ENCODE measurements around the gene MRGPRD. TPM values are rescaled to one million over a fixed set of nuclear protein-coding genes. Genes with fewer than 3 reads are reported as not detected.

Gene MRGPRD
- total RNA-seq, 1 donor = not detected

DNA sequence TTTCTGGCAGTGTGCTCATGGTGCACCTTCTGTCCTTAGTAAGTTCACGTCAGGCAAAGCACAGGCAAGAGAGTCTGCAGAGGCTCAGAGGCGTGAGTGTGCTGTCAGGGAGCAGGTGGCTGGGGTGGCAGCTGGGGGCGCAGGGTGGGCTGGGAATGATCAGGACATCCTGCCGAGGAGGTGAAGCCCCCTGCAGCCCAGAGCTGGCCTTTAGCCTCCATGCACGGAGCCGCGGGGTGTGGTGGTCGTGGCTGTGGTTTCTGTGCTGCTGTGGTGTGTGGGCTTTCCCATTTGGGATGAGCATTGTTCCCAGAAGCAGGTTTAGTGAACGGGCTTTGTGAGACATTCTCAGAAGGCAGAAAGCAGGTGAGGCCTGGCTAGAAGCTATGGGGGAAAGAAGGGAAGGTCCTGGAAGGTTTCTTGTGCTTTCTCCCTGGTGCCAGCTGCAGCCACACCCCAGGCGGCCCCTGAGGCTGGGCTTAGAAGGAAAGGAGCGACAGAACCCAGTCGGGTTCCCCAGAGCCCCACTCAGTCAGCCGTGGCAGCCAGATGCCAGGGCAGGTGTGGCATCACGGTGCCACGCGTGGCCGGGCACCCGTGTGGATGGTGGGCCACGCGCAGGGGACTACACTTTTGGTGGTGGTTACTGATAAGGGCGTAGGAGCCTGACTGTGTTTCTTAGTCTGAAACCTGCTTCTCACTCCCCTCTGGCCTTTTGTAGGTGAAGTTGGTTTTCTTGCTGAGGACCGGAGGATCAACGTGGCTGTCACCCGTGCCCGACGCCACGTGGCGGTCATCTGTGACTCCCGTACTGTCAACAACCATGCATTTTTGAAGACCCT is 45.0 kb downstream of the MRGPRD start:
- H3K4me3 ChIP-seq (ENCODE audit: low read depth, low read length) = no peak overlapping the region
- TF ChIP-seq, protein P1, sequence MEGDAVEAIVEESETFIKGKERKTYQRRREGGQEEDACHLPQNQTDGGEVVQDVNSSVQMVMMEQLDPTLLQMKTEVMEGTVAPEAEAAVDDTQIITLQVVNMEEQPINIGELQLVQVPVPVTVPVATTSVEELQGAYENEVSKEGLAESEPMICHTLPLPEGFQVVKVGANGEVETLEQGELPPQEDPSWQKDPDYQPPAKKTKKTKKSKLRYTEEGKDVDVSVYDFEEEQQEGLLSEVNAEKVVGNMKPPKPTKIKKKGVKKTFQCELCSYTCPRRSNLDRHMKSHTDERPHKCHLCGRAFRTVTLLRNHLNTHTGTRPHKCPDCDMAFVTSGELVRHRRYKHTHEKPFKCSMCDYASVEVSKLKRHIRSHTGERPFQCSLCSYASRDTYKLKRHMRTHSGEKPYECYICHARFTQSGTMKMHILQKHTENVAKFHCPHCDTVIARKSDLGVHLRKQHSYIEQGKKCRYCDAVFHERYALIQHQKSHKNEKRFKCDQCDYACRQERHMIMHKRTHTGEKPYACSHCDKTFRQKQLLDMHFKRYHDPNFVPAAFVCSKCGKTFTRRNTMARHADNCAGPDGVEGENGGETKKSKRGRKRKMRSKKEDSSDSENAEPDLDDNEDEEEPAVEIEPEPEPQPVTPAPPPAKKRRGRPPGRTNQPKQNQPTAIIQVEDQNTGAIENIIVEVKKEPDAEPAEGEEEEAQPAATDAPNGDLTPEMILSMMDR (IDR thresholded peaks at IDR 0.05; ENCODE audit: insufficient read depth, low read length) = no peak
- no peak for DNase-seq (ENCODE audit: low read depth)

GRCh38 chr11:68935066-68935465 is 45.7 kb downstream of the MRGPRD start:
- TF ChIP-seq, protein P1 (IDR thresholded peaks at IDR 0.05; ENCODE audit: insufficient read depth, low read length) = no peak
- no peak overlapping the region for H3K4me3 ChIP-seq (ENCODE audit: low read depth, low read length)
- DNase-seq (ENCODE audit: low read depth) = no peak

DNA sequence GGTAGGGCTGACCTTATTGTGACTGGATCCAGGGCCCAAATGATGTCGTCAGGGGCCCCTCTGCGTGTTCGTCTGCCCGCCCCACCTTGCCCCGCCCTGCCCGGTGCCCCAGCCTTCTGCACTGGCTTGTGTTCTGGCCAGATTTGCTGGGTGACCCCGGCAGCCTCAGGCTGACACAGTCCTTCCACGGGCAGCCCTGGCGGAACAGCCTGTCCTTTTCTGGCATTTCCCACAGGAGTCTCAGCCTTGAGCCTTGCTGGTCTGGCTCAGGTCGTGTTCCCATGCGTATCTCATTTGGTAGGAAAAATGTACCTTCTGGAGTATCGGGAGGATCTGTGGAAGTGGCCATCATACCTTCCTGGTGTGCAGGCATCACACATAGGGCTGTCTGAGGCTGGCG is 46.1 kb downstream of the MRGPRD start:
- TF ChIP-seq, protein P1 (IDR thresholded peaks at IDR 0.05; ENCODE audit: insufficient read depth, low read length) = no peak
- no peak for DNase-seq (ENCODE audit: low read depth)
- H3K4me3 ChIP-seq (ENCODE audit: low read depth, low read length) = no peak overlapping the region

DNA sequence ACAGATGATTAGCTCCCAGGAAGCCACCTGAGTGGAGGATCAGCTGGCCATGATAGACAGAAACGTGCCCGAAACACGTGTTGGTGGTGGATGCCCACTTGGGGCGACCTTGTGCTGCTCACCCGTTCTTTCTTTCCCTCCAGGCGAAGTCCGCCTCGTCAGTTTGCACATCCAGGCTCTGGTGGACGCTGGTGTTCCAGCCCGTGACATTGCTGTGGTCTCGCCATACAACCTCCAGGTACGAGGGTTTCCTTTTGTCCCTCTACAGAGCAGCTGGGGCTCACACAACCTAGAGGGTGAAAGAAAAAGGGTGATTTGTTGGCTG is 46.5 kb downstream of the MRGPRD start:
- TF ChIP-seq, protein P1 (IDR thresholded peaks at IDR 0.05; ENCODE audit: insufficient read depth, low read length) = no peak
- no peak overlapping the region for H3K4me3 ChIP-seq (ENCODE audit: low read depth, low read length)
- no peak for DNase-seq (ENCODE audit: low read depth)

DNA sequence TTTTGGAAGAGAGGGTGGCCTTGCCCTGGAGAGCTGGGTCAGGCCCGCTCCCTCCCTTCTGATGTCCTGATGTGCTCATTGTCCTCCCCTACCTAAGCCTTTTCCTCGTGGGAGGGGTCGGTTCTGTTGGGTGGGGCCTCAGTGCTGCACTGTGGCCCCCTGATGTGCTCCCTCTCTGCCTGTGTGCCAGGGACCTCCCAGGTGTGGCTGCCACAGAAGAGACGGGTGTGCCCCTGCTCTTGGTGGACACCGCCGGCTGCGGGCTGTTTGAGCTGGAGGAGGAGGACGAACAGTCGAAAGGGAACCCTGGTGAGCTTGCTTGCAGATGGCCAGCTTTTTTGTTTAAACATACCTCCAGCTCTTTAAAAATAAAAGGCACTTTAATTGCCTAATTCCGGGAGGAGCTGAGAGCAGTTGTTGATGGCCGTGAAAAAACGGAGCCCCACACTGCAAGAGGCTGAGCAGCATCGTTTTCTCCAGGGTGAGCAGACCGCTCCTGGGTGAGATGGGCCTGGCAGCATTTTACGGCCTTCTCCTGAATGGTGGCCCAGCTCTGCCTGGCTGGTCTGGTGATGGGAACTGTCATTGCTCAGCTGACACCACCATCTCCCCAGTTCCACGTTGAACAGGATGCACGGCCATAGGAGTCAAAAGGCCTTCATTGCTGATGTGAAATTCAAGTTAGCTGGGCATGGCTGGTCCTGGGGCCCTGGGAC is 47.0 kb downstream of the MRGPRD start:
- H3K4me3 ChIP-seq (ENCODE audit: low read depth, low read length) = no peak overlapping the region

DNA sequence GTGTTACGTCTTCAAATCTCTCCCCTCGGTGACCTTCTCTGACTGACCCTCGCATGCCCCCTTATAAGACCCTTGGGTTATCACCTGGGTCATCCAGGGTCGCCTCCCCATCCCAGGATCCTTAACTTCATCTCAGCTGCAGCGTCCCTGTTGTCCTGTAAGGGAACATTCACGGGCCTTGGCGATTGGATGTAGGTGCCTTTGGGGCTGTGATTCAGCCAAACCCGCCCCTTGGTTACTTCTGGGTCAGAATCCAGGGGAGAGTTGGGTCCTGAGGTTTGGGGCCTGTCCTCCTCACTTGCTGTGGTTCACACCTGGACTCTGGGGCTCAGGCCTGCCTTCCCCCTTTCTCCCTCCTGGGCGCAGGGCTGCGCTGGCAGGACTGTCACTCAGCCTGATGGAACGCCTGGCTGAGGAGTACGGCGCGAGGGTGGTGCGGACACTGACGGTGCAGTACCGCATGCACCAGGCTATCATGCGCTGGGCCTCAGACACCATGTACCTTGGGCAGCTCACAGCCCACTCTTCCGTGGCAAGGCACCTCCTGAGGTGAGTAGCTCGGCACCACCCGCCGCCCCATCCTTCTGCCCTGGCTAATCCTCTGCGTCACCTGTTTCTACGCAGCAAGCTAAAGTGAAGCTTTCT is 47.7 kb downstream of the MRGPRD start:
- H3K4me3 ChIP-seq (ENCODE audit: low read depth, low read length) = no peak overlapping the region
- no peak for DNase-seq (ENCODE audit: low read depth)
- TF ChIP-seq, protein P1 (IDR thresholded peaks at IDR 0.05; ENCODE audit: insufficient read depth, low read length) = no peak

More for the DNA sequence above, 47.0 kb downstream of the MRGPRD start:
- DNase-seq (ENCODE audit: low read depth) = no peak
- TF ChIP-seq, protein P1 (IDR thresholded peaks at IDR 0.05; ENCODE audit: insufficient read depth, low read length) = no peak

All from fibroblast of the aortic adventitia (primary cell).